Germinal center (tissue), 1 donor: ENCODE results near the gene TAS2R41.

Experiments used
- DNase-seq: peaks from one replicate; pipeline ENCODE4 v3.0.0; 2012; ENCODE audit warnings: mixed read lengths, low spot score

Gene TAS2R41, protein sequence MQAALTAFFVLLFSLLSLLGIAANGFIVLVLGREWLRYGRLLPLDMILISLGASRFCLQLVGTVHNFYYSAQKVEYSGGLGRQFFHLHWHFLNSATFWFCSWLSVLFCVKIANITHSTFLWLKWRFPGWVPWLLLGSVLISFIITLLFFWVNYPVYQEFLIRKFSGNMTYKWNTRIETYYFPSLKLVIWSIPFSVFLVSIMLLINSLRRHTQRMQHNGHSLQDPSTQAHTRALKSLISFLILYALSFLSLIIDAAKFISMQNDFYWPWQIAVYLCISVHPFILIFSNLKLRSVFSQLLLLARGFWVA

DNA sequence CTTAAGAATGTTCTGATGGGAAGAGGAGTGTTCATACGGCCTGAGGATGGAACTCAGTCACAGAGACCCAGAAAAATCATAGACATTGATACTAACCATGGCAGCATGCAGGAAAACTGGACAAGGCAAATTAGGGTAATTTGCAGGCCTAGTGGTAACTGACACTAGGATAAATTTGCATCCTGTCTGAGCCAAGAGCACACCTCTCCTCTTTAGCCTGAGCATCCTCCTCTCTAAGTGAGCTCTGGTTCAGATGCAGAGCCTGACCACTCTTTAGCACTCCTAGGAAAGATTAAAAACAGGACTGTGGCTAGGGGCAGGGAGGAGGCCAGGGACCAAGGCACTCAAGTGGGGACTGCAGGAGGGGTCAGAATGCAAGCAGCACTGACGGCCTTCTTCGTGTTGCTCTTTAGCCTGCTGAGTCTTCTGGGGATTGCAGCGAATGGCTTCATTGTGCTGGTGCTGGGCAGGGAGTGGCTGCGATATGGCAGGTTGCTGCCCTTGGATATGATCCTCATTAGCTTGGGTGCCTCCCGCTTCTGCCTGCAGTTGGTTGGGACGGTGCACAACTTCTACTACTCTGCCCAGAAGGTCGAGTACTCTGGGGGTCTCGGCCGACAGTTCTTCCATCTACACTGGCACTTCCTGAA, at the start of gene TAS2R41:
Gene TAS2R41, plus strand, starts transcription at position 373 of the 650 bp plus-strand sequence. Its CDS starts 0 bp downstream, at position 373.
- DNase-seq: no peak

DNA sequence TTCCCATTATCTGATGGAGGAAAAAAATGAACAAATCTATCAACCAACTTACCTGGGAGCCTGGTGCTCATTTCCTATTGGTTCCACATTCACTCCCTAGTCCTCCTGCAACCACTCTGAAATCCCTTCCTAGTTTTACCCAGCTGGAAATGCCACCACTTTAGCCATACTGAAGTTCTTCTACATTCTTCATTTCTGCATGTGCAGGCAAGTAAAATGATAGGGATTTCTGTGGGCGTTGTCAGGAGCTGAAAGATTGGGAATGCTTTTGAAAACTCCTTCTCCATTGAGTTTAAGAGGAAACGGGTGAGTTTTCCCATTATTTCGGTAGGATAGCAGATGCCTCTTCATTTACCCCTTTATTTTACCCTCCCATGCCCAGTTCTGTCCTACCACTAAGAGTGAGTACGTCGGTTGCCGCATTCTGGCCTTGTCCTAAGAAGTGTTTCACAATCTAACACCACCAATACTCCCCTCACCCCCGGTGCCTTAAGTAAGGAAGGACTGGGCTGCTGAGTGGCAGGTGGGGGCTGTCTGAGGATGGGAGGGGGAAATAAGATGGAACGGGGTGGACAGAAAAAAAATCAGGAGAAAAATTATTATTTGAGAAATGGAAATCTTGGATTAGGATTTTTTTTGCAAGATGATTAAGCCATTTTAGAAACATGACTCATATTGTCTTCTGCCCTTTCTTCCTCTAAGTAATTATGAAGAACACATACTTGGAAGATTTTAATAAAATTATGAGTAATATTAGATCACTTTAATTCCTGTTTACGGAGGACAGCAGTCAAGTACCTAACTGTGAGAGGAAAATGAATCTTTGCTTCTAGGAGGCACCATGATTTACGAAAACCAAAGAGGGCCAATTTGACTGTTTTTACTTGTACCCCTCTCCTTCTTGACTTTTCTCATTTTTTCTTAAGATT, 47.6 kb upstream of the TAS2R41 start:
- DNase-seq: no peak

DNA sequence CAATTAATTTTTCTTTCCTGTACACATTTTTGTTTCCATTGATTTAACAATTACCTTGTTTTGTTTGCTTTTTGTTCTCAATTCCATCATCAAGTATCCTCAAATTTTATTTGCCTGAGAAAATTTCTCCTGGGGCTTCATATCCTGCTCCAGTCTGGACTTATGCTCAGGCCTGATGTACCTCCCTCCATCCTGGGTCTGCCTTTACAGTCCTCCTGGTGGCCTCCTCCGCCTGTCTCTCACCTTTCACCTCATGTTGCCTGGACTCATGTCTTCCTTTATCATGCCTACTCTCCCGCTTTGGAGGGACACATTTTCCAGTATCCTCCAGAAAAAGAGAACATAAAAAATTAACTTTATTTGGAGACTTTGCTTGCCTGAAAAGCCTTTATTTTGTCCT, 46.6 kb upstream of the TAS2R41 start:
- DNase-seq: no peak

DNA sequence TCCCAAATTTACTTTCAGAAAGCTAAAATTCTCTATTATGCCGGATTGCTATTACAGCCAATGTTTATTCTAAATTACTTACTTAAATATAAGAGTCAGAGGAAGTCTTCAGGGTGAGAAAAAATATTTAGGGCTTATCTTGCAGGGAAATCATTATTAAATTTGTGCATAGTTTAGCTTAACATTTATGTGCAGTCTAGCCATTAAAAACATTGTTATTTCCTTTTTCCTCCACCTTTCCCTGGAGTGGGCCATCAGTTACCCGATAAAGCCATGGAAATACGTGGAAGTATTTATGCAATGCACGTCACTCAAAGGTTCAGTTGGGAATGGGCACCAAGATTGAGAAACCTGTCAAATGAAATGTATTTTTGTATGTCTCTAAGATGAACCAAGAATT, 43.9 kb upstream of the TAS2R41 start:
- no peak for DNase-seq

DNA sequence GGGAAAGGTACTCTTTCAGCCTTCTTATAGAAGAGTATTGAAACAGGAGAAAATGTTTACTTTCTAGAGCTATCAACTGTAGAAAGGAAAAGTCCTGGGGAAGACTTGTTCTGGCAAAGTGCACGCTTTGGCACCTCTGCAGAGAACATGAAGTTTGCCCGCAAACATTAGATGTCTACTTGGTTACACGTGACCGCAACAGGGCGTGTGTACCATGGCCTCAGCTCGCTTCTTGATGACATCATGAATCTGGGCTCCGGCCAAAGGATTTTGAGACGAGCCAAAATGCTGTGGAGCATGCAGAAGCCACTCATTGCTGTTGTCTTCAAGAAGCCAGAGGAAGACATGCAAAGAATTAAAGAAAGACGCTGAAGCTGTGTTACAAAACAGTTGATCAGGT, 43.0 kb upstream of the TAS2R41 start:
- DNase-seq: no peak

DNA sequence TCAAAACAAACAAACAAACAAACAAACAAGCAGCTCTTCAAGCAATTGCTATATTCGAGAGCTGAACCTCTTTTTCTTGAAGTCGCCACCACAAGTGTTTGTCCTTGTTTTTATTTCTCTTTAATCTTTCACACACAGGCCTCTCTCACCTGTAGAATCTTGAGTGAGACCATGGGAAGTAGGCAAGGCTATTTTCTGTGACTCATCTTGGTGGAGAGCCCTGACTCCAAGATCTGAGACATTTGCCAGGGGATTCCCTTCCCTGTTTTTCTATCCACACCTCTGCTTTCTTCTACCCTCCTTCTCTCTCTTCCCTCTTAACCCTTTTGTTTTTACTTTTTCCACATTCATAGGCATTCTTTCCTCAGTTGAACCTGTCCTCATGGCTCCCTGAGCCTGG, 42.4 kb upstream of the TAS2R41 start:
- no peak for DNase-seq

DNA sequence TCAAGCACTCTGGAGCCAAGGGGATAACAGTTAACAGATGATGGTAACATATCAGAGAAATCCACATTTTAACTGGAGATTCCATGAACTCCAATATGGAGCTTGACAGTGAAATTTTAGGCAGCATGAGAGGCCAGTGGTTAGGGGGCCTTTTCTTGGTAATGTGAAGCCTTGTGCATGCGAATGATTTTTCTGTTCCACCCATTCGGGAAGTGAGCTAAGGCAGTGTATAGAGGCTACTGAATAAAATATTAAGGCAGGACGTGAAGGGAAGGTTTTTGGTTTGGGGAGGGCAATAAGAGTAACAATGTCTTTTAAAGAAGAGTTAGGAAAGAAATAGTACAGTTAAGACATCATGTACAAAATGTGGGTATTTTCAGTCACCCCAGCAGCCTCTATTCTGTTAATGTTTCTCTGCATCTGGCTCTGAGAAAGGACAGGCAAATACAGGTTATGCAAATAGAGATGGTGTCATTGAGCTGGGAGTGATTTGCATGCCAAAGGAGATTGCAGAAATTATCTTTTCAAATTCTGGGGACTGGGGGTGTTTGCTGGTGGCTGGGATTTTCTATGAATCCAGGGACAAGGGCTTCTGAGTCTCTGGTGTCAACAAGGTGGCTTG, 41.2 kb upstream of the TAS2R41 start:
- DNase-seq: peak; percentile 24

DNA sequence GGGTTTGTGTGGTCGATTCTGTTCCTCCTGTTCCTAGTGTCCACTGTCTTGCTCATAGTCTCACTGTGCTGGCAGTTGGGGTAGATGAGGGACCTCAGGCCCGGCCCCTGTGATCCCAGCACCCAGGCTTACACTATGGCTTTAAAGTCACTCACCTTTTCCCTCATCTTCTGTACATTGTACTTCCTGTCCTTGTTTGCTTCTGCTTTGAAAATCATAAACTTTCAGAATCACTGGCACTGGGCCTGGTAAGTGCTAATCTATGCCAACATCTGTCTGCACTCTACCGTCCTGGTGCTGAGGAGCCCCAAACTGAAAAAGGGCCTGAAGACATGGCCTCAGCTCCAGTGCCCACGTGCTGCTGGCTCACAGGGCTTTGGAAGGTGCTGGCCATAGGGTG, 40.1 kb upstream of the TAS2R41 start:
- no peak for DNase-seq

DNA sequence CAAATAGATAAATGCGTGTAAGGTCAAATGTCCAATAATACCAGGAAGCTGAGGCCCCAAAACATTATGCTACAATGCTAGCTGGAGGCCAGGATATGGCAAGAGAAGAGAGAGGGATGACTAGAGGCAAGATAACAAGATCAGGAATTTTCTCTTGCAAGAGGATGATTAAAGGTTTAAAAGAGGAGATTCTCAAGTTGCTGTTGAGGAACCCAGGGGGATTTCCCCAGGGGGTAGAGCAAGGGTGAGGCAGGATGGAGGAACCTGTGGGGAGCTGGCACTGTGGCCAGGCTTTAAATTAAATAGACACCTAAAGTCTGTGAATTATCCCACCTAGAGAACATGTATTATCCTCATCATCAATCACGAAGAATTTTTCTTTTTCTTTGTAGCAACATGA, 37.8 kb upstream of the TAS2R41 start:
- DNase-seq: no peak

DNA sequence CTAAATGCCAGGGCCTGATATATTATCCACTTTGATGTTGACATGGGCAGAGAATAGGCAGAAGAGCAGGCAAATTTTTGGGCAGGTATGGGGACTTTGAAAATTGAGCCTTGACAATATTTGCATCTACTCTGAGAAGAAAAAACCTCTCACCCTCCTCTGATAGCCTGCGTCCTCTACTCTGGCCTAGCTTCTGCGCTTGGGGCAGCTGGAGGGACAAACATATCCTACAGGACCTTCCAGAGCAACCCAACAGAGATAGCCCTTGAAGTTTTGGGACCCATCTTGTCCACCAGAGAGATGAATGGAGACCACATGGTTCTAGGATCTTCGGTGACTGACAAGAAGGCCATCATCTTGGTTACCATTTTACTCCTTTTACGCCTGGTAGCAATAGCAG, 34.5 kb upstream of the TAS2R41 start, which contains the start of gene TAS2R60:
Gene TAS2R60, plus strand, starts transcription at position 301 of the 400 bp plus-strand sequence. Its CDS starts 0 bp downstream, at position 301.
- no peak for DNase-seq

DNA sequence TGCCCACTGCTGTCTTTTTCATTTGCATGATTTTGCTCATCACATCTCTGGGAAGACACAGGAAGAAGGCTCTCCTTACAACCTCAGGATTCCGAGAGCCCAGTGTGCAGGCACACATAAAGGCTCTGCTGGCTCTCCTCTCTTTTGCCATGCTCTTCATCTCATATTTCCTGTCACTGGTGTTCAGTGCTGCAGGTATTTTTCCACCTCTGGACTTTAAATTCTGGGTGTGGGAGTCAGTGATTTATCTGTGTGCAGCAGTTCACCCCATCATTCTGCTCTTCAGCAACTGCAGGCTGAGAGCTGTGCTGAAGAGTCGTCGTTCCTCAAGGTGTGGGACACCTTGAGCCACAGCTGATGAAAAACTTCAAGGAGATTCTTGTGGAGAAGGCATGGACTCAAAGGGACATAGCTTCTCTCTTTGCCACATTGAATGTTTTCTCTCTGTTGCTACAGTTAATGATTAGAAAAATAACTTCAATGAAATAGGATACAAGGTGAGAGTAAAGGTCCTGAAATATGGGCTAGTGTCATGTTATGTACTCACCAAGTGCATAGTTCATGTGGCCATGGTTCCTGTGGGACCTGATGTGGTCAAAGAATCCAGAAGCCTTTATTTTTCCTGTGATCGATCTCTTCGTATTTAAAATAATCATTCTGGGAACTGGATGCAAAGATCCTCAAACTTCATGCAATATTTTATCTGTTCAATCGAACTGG, 33.5 kb upstream of the TAS2R41 start:
- no peak for DNase-seq

DNA sequence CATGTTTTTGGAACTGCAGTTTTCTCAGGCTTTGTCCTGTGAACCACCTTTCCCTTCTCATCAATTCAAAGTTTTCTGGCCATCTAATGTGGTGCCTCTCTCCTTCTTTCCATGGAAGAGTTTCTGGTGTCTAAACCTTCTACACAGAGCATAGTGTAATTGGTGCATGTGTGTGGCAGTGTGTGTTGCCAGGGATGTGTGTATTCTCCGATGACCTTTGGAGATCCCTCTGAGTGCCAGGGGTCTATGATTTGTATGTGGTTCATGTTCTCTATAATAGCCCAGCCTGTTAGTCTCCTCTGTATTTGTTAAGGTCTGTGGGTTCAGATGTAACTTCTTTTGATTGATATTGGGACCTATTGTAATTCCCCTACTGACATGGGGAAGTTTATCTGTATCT, 32.9 kb upstream of the TAS2R41 start:
- no peak for DNase-seq

DNA sequence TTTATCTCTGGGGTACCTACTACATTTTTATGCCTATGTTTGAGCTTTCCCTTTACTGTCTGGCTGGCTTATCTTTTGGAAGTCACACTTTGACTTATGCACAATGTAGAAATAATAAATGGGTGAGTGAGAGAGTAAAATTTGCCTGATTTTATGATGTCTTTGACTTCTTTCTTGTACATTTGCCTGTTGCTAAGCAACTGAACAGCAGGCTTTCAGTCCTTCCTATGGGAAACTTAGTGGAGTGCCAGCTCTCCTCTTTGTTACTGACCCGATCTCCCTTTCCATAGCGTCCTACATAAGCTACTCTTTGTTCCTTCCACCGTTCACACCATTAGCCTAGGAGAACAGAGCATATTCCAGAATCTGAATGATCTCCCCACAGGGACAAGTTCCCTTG, 30.2 kb upstream of the TAS2R41 start:
- no peak for DNase-seq

DNA sequence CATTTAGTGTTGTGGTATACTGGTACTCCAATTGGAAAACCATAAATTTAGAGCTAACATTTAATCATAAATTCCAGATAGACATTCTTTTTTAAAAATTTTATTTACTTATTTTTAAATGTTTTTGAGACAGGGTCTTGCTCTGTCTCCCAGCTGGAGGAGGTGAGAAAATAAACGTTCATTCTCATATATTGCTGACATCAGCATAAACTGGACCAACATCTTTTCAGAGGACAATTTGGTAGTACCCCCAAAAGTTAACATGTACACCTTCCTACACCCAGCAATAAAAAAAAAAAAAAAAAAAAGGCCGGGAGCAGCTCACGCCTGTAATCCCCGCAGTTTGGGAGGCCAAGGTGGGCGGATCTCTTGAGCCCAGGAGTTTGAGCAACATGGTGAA, 29.2 kb upstream of the TAS2R41 start:
- DNase-seq: no peak

DNA sequence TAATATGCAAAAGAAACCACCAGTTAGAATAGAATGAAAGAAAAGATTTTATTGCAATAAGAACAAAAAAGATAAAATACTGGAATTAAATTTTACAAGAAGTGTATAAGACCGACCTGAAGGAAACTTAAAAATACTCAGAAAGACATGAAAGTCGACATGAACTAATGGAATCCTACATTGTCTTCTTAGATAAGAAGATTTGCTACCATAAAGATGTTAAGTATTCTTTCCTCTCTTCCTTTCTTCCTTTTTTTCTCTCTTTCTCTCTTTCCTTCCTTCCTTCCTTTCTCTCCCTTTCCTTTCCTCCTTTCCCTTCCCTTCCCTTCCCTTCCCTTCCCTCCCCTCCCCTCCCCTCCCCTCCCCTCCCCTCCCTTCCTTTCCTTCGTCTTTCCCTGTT, 27.9 kb upstream of the TAS2R41 start:
- DNase-seq: no peak

DNA sequence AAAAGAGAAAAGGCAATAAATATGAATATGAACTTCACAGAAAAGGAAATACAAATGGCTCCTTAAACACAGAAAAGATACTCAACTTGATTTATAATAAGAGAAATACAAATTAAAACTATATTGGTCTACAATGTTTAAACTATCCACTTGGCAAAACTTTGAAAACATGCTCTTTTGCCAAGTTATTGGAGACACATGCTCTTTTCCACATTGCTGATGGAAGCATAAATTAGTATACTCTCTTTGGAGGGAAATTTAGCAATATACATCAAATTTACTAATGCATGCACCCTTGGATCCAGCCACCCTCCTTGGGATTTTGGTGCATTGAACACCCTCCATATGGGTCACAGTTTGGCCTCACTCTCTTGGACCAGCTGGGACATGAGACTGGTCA, 26.6 kb upstream of the TAS2R41 start:
- no peak for DNase-seq

DNA sequence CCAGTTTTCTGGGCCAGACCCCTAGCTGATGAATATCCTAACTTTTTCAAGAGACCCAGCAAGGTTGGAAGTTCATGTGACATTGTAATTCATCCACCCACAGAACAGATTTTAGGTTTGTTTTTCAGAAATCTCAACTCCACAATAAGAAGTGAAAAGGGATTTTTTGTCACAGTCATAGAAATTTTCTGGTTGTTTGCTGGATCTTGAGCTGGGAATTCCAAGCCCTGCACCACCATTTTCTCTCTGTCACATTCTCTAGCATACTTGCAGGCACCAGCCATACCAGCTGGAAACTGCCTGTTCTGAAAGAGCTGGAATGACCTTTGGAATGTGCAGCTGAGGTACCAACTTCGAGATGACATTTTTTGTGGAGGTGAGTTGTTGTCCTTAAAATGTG, 25.9 kb upstream of the TAS2R41 start:
- no peak for DNase-seq

DNA sequence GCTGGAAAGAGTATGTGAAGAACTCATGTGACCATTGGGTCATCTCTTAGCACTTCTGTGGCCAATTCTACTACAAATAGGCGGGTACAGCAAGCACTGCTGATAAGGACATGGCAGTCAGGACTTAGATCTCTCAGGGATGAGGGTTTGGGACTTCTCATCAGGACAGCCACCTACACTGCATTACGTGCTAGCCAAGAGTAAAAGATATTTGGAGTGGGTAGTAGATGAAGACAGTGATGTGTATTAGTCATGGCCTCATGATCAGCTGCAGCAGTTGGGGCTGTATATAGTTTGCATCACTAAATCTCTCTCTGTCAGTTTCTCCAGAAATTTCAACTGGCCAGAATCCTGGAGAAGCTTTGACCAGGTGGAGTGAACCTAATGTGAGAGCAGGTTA, 25.2 kb upstream of the TAS2R41 start:
- no peak for DNase-seq

DNA sequence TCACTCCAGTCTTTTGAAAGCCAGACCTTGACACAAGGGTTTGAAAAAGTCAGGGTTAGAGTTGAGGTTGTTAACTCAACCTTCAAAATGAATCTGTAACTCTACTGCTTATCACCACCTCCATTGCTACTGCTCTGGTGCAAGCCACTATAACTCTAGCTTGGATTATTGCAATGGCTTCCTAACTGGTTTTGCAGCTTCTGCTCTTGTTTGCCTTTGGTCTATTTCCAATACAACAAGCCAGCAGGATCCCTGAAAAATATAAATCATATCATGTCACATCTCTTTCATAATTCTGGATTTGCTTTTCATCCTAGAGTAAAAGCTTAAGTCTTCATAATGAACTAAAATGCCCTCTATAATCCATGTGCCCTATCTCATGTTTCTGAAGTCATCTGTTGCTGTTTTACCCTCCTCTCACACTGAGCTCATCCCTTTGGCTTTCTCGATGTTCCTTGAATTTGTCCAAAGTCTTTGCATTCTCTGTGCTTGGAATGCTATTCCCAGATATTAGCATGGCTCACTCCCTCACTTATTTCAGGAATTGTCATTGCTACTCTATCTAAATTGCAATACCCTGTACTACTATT, 23.5 kb upstream of the TAS2R41 start:
- DNase-seq: no peak

DNA sequence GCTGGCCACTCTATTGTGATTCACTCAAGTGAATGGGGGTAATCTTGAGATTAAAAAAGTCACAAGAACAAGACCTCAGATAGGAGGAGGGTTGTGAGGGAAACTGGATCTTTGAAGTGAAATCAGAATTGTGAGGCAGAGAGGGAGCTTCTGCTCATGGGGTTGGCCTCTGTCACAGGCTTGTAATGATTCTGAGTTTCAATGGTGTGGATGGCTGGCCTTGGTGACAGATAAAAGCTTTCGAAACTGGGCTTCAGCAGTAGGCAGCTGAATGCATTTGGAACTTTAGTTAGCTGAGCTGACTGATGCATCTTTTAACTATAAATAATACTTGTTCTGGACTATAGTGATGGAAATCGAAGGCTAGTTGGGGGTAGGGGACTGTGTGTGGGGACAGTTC, 22.2 kb upstream of the TAS2R41 start:
- DNase-seq: no peak

DNA sequence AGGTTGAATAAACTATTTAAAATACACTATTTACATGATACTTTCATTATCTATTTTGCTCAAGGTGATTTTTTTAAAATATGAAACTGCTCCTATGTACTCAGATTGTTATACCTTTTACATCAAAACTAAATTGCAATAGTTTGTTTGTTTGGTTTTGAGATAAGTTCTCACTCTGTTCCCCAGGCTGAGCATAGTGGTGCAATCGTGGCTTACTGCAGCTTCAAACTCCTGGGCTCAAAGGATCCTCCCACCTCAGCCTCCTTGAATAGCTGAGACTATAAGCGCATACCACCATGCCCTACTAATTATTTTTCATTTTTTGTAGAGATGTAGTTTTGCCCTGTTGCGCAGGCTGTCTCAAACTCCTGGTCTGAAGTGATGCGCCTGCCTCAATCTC, 21.7 kb upstream of the TAS2R41 start:
- no peak for DNase-seq
